H1 (cell line): Measurements from ENCODE around the gene PC. TPM values are rescaled to one million over a fixed set of nuclear protein-coding genes. Genes with fewer than 3 reads are reported as not detected.

ENCODE experiments used
- CTBP2 ChIP-seq: IDR thresholded peaks from 2 replicates; pipeline ENCODE4 v1.7.0; 2011; ENCODE audit warnings: borderline replicate concordance, mild to moderate bottlenecking, moderate library complexity, mixed read lengths, low read length; ENCODE audit not compliant: insufficient read depth, insufficient read length
- FOSL1 ChIP-seq: IDR thresholded peaks from 2 replicates; pipeline ENCODE4 v1.6.1; 2011; ENCODE audit warnings: mild to moderate bottlenecking, low read depth, low read length, moderate library complexity; ENCODE audit not compliant: insufficient read depth
- polyA plus RNA-seq, 7 experiments: library from polyadenylated mRNA; depleted of rRNA in 3 of 7; stranded (reverse) in 5 of 7; unstranded in 2 of 7; fragments of >200 nt in 5 of 7; fragments of 200-250 nt in 2 of 7; gene quantifications; 1 replicate in 5 of 7; 2 replicates in 1 of 7; 4 replicates in 1 of 7; pipeline versions ENCODE4 v1.2.1 to v1.2.3, GENCODE V29; 2011 to 2013; ENCODE audit warnings: missing spikeins in 2 of 7, mixed read lengths in 2 of 7
- total RNA-seq: library from RNA; stranded (reverse); fragmentation: NEBNext Ultra II Directional; extraction: Animal tissue kit (Norgen Biotek cat#: 25700); gene quantifications from 2 replicates; pipeline ENCODE4 v1.2.1, GENCODE V29; 2021

Gene PC
- total and polyA plus RNA-seq, 2 of the 8 experiments (the other 6 are each of a cell fraction or from before 2014, with no cell fraction given), result 11.5 to 27.5 TPM

GRCh38 chr11:66970371-66970806 is 12.2 kb upstream of the PC start (continued):
- TF ChIP-seq CTBP2 (no peak), FOSL1 (no peak)
